ENCODE measurements around the gene EVA1B.
A peak's percentile ranks its signal among the peaks of the same experiment; 100 is the strongest.

Gene EVA1B, protein sequence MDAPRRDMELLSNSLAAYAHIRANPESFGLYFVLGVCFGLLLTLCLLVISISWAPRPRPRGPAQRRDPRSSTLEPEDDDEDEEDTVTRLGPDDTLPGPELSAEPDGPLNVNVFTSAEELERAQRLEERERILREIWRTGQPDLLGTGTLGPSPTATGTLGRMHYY

DNA sequence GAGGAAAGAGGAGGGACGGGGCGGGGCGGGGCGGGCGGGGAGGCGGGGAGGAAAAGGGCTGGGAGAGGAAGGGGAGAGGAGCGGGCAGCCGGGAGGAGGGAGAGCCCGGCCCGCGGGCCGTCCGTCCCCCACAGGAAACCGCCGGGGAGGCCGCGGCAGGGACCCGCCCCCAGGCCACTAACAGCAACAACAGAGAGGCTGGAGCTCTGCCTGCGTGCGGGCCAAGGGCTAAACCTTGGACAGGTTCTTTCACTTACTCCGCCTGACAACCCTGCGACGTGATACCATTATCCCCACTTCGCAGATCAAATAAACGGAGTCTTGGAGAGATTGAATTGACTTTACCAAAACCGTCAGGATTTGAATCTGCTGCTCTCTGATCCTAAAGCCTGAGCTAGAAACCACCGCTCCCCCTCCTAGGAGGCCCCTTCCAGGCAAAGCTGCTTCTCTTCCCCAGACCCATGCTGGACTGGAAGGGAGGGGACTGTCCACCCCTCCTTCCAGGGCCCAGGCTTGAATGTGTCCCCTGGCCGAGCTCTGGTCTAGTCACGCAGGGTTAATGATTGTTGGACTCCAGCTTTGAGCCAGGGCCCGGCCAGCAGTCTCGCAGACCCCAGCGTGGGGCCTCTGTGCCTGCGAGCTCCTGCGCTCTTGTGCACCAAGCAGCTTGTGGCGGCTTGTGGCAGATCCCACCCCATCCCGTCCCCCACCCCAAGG lies at the start of gene EVA1B:
TSS of gene EVA1B (minus strand) at position 10 of the 717 bp plus-strand sequence. CDS start 608 bp downstream, outside the sequence.
- peaks cover 30% of the 10 kb centered on the region for H3K4me1 Mint-ChIP-seq
- peak; percentile 53 for DNase-seq
- H3K36me3 Mint-ChIP-seq (ENCODE audit: low read depth), result no peaks in the 10 kb centered on the region
- ATAC-seq, result peak; percentile 41
- no peaks in the 10 kb centered on the region for H3K9me3 Mint-ChIP-seq
- H3K27me3 Mint-ChIP-seq, result peaks cover 12% of the 10 kb centered on the region
- H3K4me3 Mint-ChIP-seq, result peak within 1 kb of the TSS; percentile 71
- H3K27ac Mint-ChIP-seq, result no peak within 1 kb of the TSS

DNA sequence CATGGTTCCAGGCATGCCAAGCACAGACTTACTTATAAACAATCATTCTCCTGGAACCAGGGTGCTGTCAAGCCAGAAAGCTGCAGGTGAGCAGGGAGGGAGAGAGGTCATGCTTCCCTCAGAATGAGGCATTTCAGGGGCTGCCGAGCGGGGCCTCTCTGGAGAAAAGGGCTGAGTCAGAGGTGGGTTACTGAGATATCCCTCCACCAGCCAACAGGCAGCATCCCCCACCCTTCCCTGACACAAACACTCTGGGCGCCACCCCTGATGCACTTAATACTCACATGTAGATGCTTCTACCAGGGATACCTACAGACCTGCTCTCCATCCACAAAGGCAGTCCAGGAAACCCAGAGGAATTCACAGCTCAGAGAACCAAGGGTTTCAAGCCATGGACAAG lies 49.2 kb upstream of the EVA1B start:
- ATAC-seq, result no peak
- H3K27me3 Mint-ChIP-seq, result no peaks in the 10 kb centered on the region
- H3K27ac Mint-ChIP-seq, result peak overlapping the region; percentile 39
- H3K36me3 Mint-ChIP-seq (ENCODE audit: low read depth), result peaks cover 2% of the 10 kb centered on the region
- no peaks in the 10 kb centered on the region for H3K9me3 Mint-ChIP-seq
- DNase-seq, result no peak
- H3K4me1 Mint-ChIP-seq, result peaks cover 61% of the 10 kb centered on the region
- H3K4me3 Mint-ChIP-seq, result no peak overlapping the region

DNA sequence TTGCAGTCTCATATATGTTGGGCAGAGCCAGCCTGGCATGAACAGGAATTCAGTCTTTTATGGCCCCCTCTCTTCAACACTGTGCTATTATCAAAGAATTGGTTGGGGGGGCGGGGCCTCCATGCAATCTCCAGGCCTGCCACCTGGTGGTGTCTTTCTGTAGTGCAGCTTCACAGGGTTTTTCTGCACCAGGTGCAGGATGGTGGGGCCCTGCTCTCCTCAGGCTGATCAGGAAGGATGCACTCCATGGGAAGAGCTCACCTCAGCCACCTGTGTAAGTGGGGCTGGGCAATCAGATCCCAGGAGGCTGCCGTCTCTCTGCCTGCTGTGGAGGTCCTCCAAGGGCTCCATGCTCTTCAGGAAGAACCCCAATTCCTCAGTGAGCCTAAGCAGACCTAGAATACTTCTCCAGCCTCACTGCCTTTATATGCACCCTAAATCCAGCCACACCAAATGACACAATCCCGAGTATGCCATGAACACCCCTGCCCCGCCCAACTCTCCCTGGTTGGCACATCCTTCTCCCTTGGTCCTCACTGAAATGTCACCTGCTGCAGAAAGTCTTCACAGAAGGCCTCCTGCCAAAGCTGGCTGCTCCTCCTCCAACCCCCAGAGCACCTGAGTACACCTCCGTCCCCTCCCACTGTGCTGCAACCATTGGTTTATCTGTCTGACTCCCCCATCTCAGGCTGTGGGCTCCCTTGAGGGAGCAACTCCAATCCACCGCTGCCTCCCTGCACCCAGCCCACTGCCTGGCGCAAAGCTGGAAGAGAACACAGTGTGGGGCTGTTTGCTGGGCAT lies 45.8 kb upstream of the EVA1B start:
- Mint-ChIP-seq H3K4me3 (no peak overlapping the region), H3K4me1 (peaks cover 64% of the 10 kb centered on the region), H3K9me3 (no peaks in the 10 kb centered on the region), H3K27ac (peak overlapping the region; percentile 39), H3K27me3 (no peaks in the 10 kb centered on the region), H3K36me3 (ENCODE audit: low read depth) (peaks cover 6% of the 10 kb centered on the region)
- peak; percentile 89 for DNase-seq
- ATAC-seq, result peak; percentile 16

DNA sequence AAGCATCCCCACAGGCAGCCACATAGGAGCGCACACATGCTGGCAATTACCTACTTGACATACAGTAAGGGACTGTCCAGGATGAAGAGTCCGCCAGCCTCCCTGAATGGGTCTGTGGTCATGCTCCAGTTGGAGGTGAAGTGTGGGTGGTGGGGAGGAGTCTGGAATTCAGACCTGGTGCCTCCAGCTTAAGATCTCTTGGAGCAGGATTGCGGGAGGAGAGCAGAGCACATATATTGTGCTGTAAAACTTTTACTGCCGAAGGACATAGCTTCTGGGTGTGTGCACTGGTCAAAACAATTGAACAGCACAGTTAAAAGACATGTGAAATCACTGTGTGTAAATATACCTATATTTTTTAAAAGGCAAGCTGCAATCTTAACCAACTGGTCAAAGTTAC lies 44.4 kb upstream of the EVA1B start:
- H3K4me1 Mint-ChIP-seq, result peaks cover 49% of the 10 kb centered on the region
- no peak for DNase-seq
- H3K27ac Mint-ChIP-seq, result peak overlapping the region; percentile 44
- ATAC-seq, result no peak
- no peaks in the 10 kb centered on the region for H3K9me3 Mint-ChIP-seq
- H3K36me3 Mint-ChIP-seq (ENCODE audit: low read depth), result peaks cover 6% of the 10 kb centered on the region
- H3K4me3 Mint-ChIP-seq, result no peak overlapping the region
- no peaks in the 10 kb centered on the region for H3K27me3 Mint-ChIP-seq

DNA sequence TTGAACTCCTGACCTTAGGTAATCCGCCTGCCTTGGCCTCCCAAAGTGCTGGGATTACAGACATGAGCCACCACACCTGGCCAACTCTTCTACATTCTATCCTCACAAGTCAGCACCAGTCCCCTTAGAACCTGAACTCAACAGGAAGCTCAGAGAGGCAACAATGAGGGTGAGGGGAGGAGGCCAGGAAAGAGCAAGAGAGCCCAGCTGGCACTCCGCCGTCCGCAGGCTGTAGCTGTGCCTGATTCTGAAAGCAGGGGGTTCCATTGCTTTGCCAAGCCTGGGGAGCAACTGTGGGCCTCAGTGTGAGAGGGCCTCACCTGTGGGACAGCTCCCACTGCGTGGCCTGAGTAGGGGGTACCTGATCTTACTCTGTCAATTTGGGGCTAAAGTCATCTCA lies 43.6 kb upstream of the EVA1B start:
- Mint-ChIP-seq H3K27ac (peak overlapping the region; percentile 44), H3K27me3 (no peaks in the 10 kb centered on the region), H3K4me1 (peaks cover 45% of the 10 kb centered on the region), H3K4me3 (no peak overlapping the region), H3K9me3 (no peaks in the 10 kb centered on the region), H3K36me3 (ENCODE audit: low read depth) (peaks cover 8% of the 10 kb centered on the region)
- DNase-seq, result no peak
- ATAC-seq, result no peak

DNA sequence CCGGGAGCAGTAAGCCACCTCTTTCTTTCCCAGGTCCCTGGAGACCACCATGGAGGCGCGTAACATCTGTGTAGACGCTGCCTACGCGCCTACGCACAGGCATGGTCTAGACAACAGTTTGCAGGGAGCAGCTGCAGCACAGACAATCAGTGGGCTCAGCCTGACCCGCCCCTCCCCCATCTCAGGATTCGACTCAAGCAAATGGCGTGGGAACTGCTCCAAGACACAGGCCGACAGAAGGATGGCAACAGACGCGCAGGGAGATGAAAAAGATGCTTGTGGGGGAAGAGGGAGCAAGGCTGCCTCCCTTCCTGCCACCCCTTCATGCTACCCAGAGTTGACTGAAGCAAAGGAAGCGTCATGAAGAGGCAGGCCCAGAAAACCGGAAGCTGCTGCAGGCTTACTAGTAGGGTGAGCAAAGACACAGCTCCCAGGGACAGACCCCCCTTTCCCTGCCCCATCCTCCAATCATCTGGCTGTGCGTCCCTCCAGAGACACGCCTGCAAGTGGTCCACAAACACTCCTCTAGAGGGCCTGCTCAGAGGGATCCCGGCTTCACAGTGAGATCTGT lies 42.7 kb upstream of the EVA1B start:
- H3K9me3 Mint-ChIP-seq, result no peaks in the 10 kb centered on the region
- peaks cover 11% of the 10 kb centered on the region for H3K36me3 Mint-ChIP-seq (ENCODE audit: low read depth)
- peak overlapping the region; percentile 44 for H3K27ac Mint-ChIP-seq
- no peak overlapping the region for H3K4me3 Mint-ChIP-seq
- no peaks in the 10 kb centered on the region for H3K27me3 Mint-ChIP-seq
- peak; percentile 62 for ATAC-seq
- peaks cover 45% of the 10 kb centered on the region for H3K4me1 Mint-ChIP-seq
- peak; percentile 40 for DNase-seq

DNA sequence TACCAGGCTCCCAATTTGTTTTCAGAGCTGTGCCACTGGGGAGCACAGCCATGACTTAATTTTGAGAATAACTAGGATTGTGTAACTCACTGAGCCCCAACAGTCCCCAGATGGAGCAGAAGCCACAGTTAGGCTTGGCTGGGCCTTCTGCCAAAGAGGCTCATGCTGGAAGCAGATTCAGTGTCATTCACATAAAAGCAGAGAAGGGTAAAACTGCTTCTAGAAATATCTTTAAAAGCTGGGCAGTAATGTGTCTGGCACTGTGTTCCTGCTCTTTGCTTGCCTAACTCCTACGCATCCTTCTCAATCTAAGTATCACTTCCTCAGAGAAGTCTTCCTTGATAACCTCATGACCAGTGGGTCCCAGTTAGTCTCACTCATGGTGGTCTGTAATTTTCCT lies 41.9 kb upstream of the EVA1B start:
- Mint-ChIP-seq H3K36me3 (ENCODE audit: low read depth) (peaks cover 11% of the 10 kb centered on the region), H3K27ac (peak overlapping the region; percentile 44), H3K9me3 (no peaks in the 10 kb centered on the region), H3K4me3 (no peak overlapping the region), H3K4me1 (peaks cover 45% of the 10 kb centered on the region), H3K27me3 (no peaks in the 10 kb centered on the region)
- DNase-seq, result no peak
- no peak for ATAC-seq

DNA sequence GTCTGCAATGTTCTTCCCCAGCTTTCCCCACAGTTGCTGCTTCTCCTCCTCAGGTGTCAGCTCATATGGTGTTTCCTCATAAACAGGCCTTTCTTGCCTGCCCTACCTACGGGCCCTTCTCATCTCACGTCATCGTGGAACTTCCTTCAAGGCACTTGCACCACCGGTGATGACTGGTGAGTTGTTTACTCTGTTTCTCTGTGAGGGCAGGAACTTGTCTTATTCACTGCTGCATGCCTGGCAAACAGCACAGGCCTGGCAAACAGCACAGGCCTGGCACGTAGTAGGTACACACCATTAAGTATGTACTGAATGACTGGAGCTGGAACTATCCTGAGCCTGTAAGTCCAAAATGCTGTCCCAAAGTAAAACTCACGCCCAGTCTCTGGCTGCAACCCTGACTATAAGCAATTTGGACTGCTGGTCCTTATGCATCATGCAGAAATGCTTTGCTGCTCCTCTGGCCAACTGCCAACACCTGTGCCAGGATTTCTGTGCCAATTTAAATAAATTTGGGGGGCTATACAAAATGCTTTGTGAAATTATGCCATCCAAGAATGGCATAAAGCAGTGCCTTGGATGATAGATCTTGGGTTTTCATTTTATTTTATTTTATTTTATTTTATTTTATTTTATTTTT lies 36.6 kb upstream of the EVA1B start:
- peaks cover 21% of the 10 kb centered on the region for H3K36me3 Mint-ChIP-seq (ENCODE audit: low read depth)
- ATAC-seq (no peak), DNase-seq (no peak)
- no peak overlapping the region for H3K4me3 Mint-ChIP-seq
- H3K9me3 Mint-ChIP-seq, result no peaks in the 10 kb centered on the region
- peak overlapping the region; percentile 74 for H3K27ac Mint-ChIP-seq
- H3K4me1 Mint-ChIP-seq, result peaks cover 15% of the 10 kb centered on the region
- H3K27me3 Mint-ChIP-seq, result no peaks in the 10 kb centered on the region

DNA sequence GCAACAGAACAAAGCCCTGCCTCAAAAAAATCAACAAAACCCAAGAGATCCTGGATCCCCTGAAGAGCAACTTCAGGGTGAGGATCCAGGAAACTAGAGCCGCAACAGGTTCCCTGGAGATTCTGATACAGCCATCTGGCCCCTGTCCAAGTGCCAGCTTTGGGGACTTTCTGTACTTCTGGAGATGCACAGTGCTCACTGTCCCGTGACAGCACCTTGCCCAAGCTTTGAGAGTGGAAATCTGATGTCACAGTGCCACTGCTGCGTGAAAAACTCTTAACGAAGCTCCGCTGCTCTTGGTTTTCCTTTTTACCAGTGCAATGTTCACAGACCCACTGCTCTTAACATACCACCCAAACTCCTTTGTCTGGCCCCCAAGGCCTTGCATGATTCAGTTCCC lies 35.9 kb upstream of the EVA1B start:
- H3K9me3 Mint-ChIP-seq, result no peaks in the 10 kb centered on the region
- peaks cover 15% of the 10 kb centered on the region for H3K4me1 Mint-ChIP-seq
- ATAC-seq (no peak), DNase-seq (no peak)
- H3K36me3 Mint-ChIP-seq (ENCODE audit: low read depth), result peaks cover 23% of the 10 kb centered on the region
- peak overlapping the region; percentile 74 for H3K27ac Mint-ChIP-seq
- H3K4me3 Mint-ChIP-seq, result no peak overlapping the region
- no peaks in the 10 kb centered on the region for H3K27me3 Mint-ChIP-seq

DNA sequence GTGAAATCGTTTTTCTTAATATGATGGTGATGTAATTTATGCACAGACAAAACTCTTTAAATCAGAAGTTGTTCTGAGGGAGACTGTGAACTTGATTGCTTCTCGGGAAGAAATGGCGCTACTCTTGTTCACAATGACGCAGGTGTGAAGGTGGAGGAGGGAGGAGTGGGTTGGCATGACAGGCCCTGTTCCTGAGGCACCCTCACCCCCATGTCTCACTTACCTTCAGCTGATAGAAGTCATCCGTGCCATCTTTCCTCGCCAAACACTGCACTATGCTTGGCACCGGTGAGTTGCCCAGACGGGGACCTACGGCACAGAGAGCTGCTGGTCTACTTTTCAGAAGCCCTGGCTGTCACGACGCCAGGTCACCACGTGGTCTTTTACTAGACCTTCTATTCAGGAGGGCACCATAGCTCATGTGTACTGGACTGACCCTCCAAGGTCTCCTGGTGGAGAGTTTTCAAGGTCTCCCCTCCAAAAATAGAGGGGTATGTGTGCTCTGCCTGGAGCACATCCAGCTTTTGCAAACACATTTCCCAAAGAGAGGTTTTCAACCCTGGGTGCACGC lies 35.2 kb upstream of the EVA1B start:
- no peak for ATAC-seq
- H3K4me3 Mint-ChIP-seq, result no peak overlapping the region
- no peak overlapping the region for H3K27ac Mint-ChIP-seq
- no peaks in the 10 kb centered on the region for H3K27me3 Mint-ChIP-seq
- no peaks in the 10 kb centered on the region for H3K9me3 Mint-ChIP-seq
- no peak for DNase-seq
- peaks cover 15% of the 10 kb centered on the region for H3K4me1 Mint-ChIP-seq
- H3K36me3 Mint-ChIP-seq (ENCODE audit: low read depth), result peaks cover 29% of the 10 kb centered on the region

DNA sequence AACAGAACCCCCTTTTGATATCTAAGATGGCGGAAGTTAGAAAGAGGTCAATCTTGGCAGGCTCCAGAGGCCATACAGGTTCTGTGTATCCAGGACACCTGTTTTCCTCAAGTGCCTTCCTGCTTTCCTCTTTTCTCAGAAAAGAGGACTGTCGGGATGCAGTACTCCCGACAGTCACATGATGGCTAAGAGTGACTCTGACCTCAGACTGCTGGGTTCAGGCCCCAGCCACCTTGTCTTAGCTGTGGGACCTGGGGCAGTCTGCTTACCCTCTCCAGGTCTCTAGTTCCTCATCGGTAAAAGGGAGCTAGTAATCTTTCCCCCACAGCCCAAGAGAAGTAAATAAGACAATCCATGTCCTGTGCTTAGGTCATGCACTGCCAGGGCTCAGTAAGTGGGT lies 32.4 kb upstream of the EVA1B start:
- H3K9me3 Mint-ChIP-seq, result no peaks in the 10 kb centered on the region
- peaks cover 30% of the 10 kb centered on the region for H3K36me3 Mint-ChIP-seq (ENCODE audit: low read depth)
- H3K27me3 Mint-ChIP-seq, result no peaks in the 10 kb centered on the region
- H3K4me3 Mint-ChIP-seq, result no peak overlapping the region
- no peak for ATAC-seq
- H3K27ac Mint-ChIP-seq, result no peak overlapping the region
- DNase-seq, result no peak
- H3K4me1 Mint-ChIP-seq, result peaks cover 33% of the 10 kb centered on the region

DNA sequence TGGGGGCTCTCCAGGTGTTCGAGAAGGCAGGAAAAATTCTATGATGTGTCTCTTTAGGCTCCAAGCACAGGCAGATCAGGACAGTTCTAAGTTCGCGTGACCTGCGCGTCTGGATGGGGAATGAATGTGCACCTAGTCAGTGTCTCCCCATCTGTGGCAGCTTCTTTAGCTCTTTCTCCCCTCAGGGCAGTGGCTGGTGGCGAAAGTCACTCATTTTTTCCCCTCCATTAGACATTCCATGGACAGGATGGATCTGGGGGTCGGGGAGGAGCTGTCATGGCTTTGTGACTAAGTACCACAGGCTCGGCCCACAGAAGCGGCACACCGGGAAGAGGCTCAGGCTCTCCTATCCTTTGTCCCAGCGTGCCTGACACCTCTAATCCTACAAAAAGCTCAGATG lies 31.0 kb upstream of the EVA1B start:
- Mint-ChIP-seq H3K27me3 (no peaks in the 10 kb centered on the region), H3K36me3 (ENCODE audit: low read depth) (peaks cover 29% of the 10 kb centered on the region), H3K9me3 (no peaks in the 10 kb centered on the region)

DNA sequence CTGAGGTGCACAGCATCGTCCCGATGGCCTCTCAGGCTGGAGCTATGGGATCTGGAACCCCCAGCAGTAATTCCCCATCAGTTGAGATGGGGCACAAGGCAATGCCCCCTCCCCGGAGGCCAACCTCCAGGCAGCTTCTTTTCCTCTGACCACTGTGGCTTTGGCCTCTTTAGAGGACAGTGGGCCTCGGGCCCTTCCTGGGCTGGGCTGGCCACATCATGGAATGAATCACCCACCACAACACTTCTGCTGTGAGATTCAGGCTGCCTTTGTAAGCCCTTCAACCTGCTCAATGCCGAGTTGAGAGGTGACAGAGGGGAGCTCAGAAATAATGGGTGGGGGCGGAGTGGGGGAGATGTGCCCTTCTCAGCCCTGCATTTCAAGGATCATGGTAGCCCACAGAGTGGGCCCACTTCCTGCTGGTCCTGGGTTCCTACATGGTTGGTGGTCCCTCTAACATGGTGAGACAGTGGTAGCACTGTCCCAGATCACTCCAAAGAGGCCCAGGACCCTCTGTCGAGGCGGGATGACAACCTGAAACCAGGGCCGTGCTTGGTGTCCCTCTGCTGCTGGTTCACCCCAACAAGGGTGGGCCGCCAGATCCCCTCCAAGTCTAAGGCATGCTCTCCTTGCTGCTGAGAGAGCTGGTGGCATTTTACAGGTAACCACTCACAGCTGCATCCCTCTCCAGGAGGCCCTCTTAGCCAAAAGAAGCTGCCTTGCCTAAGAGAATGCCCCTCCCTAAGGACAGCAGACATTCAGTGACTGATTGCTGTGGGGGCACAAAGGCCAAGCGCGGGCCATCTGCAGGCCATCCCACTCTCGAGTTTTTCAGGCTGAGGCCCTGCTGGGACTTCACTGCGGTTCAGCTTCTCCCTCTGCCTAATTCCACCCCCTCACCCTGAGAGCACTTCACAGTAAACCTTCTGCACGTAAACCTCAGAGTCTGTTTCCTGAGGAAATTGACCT lies 29.7 kb upstream of the EVA1B start:
- DNase-seq, result no peak
- no peaks in the 10 kb centered on the region for H3K27me3 Mint-ChIP-seq
- H3K9me3 Mint-ChIP-seq, result no peaks in the 10 kb centered on the region
- peaks cover 32% of the 10 kb centered on the region for H3K4me1 Mint-ChIP-seq
- H3K4me3 Mint-ChIP-seq, result no peak overlapping the region
- ATAC-seq, result no peak
- H3K36me3 Mint-ChIP-seq (ENCODE audit: low read depth), result peaks cover 32% of the 10 kb centered on the region
- H3K27ac Mint-ChIP-seq, result no peak overlapping the region

More for the DNA sequence above, 31.0 kb upstream of the EVA1B start:
- H3K4me3 Mint-ChIP-seq, result no peak overlapping the region
- DNase-seq, result no peak
- ATAC-seq, result no peak
- peaks cover 34% of the 10 kb centered on the region for H3K4me1 Mint-ChIP-seq
- no peak overlapping the region for H3K27ac Mint-ChIP-seq

Measured in activated naive CD8-positive, alpha-beta T cell treated with anti-CD3 and anti-CD28 coated beads, Interleukin-2, amount 50 U/mL, for 24 hours (primary cell).